Common myeloid progenitor, CD34-positive (primary cell): ENCODE measurements around the gene MRPL54.
"Not testable (repeated sequence)": the region's sequence is repeated elsewhere in the genome, so short reads cannot be mapped to it uniquely, and the experiment has no call there.

Experiments
- CTCF ChIA-PET: fragments of 350-600 bp; sonication (Branson Sonifier 250); formaldehyde crosslinking; loops from one replicate; lab custom pipeline; 2021; ENCODE audit warnings: antibody characterized with exemption; lab: Charles Lee
- POLR2A ChIA-PET: fragments of 350-600 bp; sonication (Branson Sonifier 250); formaldehyde crosslinking; loops from one replicate; lab custom pipeline; 2021; ENCODE audit warnings: antibody characterized with exemption; lab: Charles Lee
- DNase-seq, 3 donors: peaks; one replicate each; pipeline versions ENCODE4 v3.0.0 to v3.0.0-alpha.2; 2013
- H3K27ac ChIP-seq, 2 experiments: 1 replicate in 1 of 2; 2 replicates in 1 of 2; pipeline ENCODE4 v1.7.0; 2013; ENCODE audit warnings: inconsistent platforms in 2 of 2, low read length in 2 of 2, mild to moderate bottlenecking in 2 of 2, low read depth in 1 of 2, moderate library complexity in 1 of 2; ENCODE audit not compliant: severe bottlenecking in 2 of 2, insufficient read depth in 1 of 2, poor library complexity in 1 of 2
- H3K27me3 ChIP-seq, 5 experiments: replicated peaks in 2 of 5; 1 replicate in 3 of 5; 2 replicates in 2 of 5; pipeline versions ENCODE4 v1.6.1 to v1.7.0; 2013; ENCODE audit warnings: low read length in 4 of 5, mild to moderate bottlenecking in 2 of 5, moderate library complexity in 2 of 5, inconsistent platforms in 1 of 5; ENCODE audit not compliant: insufficient read depth in 5 of 5, control insufficient read depth in 4 of 5
- H3K36me3 ChIP-seq, 4 experiments: 1 replicate in 2 of 4; 2 replicates in 2 of 4; pipeline versions ENCODE4 v1.6.1 to v1.7.0; 2013; ENCODE audit warnings: low read length in 3 of 4, control low read depth in 1 of 4, mild to moderate bottlenecking in 1 of 4; ENCODE audit not compliant: control insufficient read depth in 4 of 4, insufficient read depth in 4 of 4
- H3K4me1 ChIP-seq, 4 experiments: 1 replicate in 3 of 4; 2 replicates in 1 of 4; pipeline versions ENCODE4 v1.6.1 to v1.7.1; 2013; ENCODE audit warnings: low read length in 3 of 4, mild to moderate bottlenecking in 3 of 4, control low read depth in 1 of 4, inconsistent platforms in 1 of 4, moderate library complexity in 1 of 4; ENCODE audit not compliant: control insufficient read depth in 4 of 4, insufficient read depth in 4 of 4; ENCODE audit errors: control extremely low read depth in 1 of 4
- H3K4me3 ChIP-seq, 7 experiments: 1 replicate in 4 of 7; 2 replicates in 3 of 7; pipeline versions ENCODE4 v1.5.1 to v1.7.0; 2013; ENCODE audit warnings: mild to moderate bottlenecking in 7 of 7, low read length in 6 of 7, moderate library complexity in 6 of 7, inconsistent platforms in 2 of 7, low read depth in 2 of 7, control low read depth in 1 of 7; ENCODE audit not compliant: insufficient read depth in 4 of 7, control insufficient read depth in 1 of 7; ENCODE audit errors: extremely low read depth in 1 of 7
- H3K9me3 ChIP-seq, 5 experiments: 1 replicate in 4 of 5; 2 replicates in 1 of 5; pipeline versions ENCODE4 v1.6.1 to v1.7.1; 2013; ENCODE audit warnings: low read length in 4 of 5, mild to moderate bottlenecking in 2 of 5, inconsistent platforms in 1 of 5, low read depth in 1 of 5, moderate library complexity in 1 of 5; ENCODE audit not compliant: control insufficient read depth in 4 of 5, insufficient read depth in 2 of 5; ENCODE audit errors: control extremely low read depth in 1 of 5
- WGBS: methylation state at CpG from one replicate; pipeline ENCODE4 v1.1.5; 2013; ENCODE audit not compliant: insufficient coverage; 5-methylcytosine and 5-hydroxymethylcytosine counted together

MRPL54 gene

DNA sequence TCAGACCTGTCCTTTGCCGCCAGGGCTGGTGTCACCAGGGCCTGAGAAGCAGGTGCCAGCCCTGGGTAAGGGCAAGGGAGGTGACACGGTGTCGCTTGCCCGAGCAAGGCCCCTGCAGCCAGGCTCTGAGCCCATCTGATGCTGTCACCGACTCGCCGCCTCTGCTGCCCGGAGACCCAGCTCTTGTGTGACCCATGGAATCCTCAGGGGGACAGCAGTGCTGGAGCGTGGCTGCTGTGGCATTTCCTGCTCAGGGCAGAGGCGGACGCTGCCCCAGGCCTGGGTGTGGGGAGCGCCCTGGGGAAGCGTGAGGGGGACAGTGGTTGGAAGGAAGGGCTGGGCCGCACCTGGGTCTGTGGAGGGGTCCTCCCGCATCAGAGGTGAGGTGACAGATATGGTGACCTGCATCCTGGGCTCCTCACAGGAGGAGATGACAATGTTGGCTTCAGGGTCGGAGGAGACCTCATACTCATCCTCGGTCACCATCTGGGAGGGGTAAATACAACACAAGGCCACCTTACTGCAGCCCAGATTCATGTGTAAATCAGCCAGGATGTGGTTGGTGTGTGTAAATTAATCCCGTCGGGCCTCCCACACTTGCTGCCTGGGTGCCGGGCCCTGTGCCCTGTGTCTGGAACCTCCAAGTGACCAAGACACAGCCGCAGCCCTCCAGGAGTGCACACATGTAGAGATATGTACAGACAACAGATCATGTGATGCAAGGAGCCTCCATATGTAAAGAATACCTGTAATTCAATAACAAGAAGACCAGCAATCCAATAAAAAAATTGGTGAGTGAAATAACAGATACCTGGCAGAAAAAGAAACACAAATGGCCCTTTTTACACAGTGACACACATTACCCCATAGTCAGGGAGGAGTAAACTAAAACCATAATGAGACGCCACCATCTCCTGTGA, 51.3 kb downstream of the MRPL54 start:
- no peaks in the 10 kb centered on the region for H3K9me3 ChIP-seq
- POLR2A ChIA-PET = no interaction called here
- CTCF ChIA-PET = interaction anchor here (2.7 kb wide), 1 partner anchor 9 kb away, joined by 17 read pairs; no protein-coding TSS in a partner anchor
- no peaks in the 10 kb centered on the region for H3K27me3 ChIP-seq
- no peak overlapping the region for H3K27ac ChIP-seq
- no peak for DNase-seq
- H3K4me3 ChIP-seq = no peak overlapping the region
- peaks cover 2 to 59% (median 28%) of the 10 kb centered on the region in 4 experiments for H3K4me1 ChIP-seq
- no peaks in the 10 kb centered on the region for H3K36me3 ChIP-seq
- WGBS = 84% methylated on average over 18 of the region's 22 CpGs

DNA sequence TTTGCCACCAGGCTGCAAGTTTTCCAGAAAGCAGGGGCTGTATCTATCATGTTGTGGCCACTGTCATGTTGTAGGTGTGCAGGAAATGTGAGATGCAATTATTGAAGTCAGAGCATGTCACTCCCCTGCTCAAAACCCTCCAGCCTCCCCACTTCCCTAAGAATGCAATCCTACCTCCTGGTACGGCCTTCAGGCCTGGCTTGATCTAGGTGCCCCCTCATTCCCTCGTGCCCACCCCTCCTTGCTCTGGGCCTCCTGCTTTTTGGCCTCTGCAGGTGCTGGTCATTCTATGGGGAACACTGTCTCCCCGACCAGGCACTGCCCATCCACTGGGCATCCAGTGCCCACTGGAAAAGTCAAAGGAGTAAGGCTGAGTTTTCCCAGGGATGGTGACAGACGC, 52.2 kb downstream of the MRPL54 start:
- H3K9me3 ChIP-seq = no peaks in the 10 kb centered on the region
- ChIA-PET POLR2A (no interaction called here), CTCF (no interaction called here)
- H3K36me3 ChIP-seq = no peaks in the 10 kb centered on the region
- no peaks in the 10 kb centered on the region for H3K27me3 ChIP-seq
- peaks cover 2 to 60% (median 31%) of the 10 kb centered on the region in 4 experiments for H3K4me1 ChIP-seq
- DNase-seq = no peak
- 96% methylated on average over 4 of the region's 4 CpGs for WGBS
- H3K4me3 ChIP-seq = no peak overlapping the region
- H3K27ac ChIP-seq = no peak overlapping the region

DNA sequence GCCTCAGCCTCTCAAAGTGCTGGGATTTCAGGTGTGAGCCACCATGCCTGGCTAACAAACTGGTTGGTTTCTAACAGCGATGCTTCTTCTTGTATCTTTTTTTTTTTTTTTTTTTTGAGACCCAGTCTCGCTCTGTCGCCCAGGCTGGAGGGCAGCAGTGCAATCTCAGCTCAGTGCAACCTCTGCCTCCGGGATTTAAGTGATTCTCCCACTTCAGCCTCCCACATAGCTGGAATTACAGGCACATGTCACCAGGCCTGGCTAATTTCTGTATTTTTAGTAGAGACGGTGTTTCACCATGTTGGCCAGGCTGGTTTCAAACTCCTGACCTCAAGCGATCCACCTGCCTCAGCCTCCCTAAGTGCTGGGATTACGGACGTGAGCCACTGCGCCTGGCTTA, 53.7 kb downstream of the MRPL54 start:
- not testable (repeated sequence) for H3K4me3 ChIP-seq, H3K9me3 ChIP-seq, H3K27me3 ChIP-seq, H3K27ac ChIP-seq, H3K36me3 ChIP-seq, DNase-seq
- H3K4me1 ChIP-seq = peaks cover 2 to 56% (median 29%) of the 10 kb centered on the region in 4 experiments
- ChIA-PET CTCF (interaction anchor here (1.1 to 1.2 kb wide), 2 partner anchors 14 to 54 kb away, joined by 3 to 6 read pairs; partner anchors contain the start of gene MRPL54), POLR2A (interaction anchor here (0.6 kb wide), 1 partner anchor 1697 kb away, joined by 3 read pairs; no protein-coding TSS in a partner anchor)
- WGBS = 98% methylated on average over 8 of the region's 9 CpGs

DNA sequence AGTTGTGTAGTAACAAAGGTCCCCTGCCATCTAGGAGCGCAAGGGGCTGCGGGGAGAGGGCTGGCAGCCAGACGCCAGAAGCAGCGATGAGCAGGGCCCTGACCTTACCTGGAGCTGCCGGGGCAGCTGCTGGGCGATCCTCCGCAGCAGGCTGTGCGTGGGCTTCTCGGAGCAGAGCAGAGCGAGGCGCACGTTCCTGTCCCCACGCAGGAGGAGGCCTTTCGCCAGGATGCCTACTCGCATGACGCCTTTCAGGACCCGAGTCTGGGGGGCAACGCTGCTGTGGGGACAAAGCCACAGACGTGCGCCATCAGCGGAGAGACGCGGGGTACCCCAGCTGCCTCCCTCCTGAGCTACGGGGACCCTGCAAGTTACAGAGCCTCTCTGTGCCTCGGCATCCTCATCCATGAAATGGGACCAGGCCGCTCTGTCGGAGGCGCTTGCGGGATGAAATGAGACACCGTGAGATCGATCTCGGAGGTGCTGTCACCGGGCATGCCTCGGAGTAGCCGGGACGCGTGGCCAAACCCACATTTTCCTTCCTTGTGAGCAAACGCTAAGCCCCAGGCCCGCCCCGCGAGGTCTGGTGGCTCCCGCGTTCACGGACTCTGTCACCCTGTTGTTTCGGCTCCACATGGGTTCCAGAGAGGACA, 54.2 kb downstream of the MRPL54 start:
- ChIA-PET POLR2A (no interaction called here), CTCF (interaction anchor here (1.2 kb wide), 1 partner anchor 14 kb away, joined by 3 read pairs; no protein-coding TSS in a partner anchor)
- H3K9me3 ChIP-seq = no peaks in the 10 kb centered on the region
- H3K36me3 ChIP-seq = no peaks in the 10 kb centered on the region
- H3K27me3 ChIP-seq = no peaks in the 10 kb centered on the region
- peaks cover 2 to 55% (median 27%) of the 10 kb centered on the region in 4 experiments for H3K4me1 ChIP-seq
- H3K27ac ChIP-seq = no peak overlapping the region
- WGBS = 95% methylated on average over 43 of the region's 45 CpGs
- DNase-seq = no peak
- H3K4me3 ChIP-seq = no peak overlapping the region
